HG03354 (cell line): ENCODE results near the gene PRRC2C.
"Not testable (repeated sequence)": the region's sequence is repeated elsewhere in the genome, so short reads cannot be mapped to it uniquely, and the experiment has no call there.

Experiments used
- ATAC-seq: cut with Tn5 transposase; IDR thresholded peaks from one replicate; pipeline ENCODE4 v1.9.1; 2021; ENCODE audit warnings: mild to moderate bottlenecking; ENCODE audit not compliant: unreplicated experiment, poor library complexity, severe bottlenecking

The PRRC2C gene

GRCh38 chr1:171576144-171576543 is 90.8 kb downstream of the PRRC2C start:
- ATAC-seq = no peak

GRCh38 chr1:171581226-171581625 is 95.9 kb downstream of the PRRC2C start:
- no peak for ATAC-seq

- no peak for ATAC-seq
Observed at GRCh38 chr1:171581766-171582165, 96.4 kb downstream of the PRRC2C start.

- ATAC-seq = no peak
Observed at GRCh38 chr1:171582589-171582988, 97.3 kb downstream of the PRRC2C start.

GRCh38 chr1:171583591-171584201 is 98.4 kb downstream of the PRRC2C start:
- no peak for ATAC-seq

GRCh38 chr1:171585715-171586114 is 100.4 kb downstream of the PRRC2C start:
- no peak for ATAC-seq

- ATAC-seq = no peak
Observed at GRCh38 chr1:171588230-171588629, 102.9 kb downstream of the PRRC2C start.

- no peak for ATAC-seq
Observed at GRCh38 chr1:171590022-171590421, 104.7 kb downstream of the PRRC2C start.

- no peak for ATAC-seq
Observed at GRCh38 chr1:171595324-171595723, 110.0 kb downstream of the PRRC2C start.

- no peak for ATAC-seq
Observed at GRCh38 chr1:171596119-171596518, 110.8 kb downstream of the PRRC2C start.

GRCh38 chr1:171596705-171597104 is 111.4 kb downstream of the PRRC2C start:
- ATAC-seq = no peak

GRCh38 chr1:171597203-171597602 is 111.9 kb downstream of the PRRC2C start:
- ATAC-seq = no peak

GRCh38 chr1:171600310-171600709 is 115.0 kb downstream of the PRRC2C start:
- peak; percentile 44 for ATAC-seq

GRCh38 chr1:171600862-171601261 is 115.5 kb downstream of the PRRC2C start:
- peak; percentile 32 for ATAC-seq

GRCh38 chr1:171603042-171603441 is 117.7 kb downstream of the PRRC2C start:
- ATAC-seq = not testable (repeated sequence)

- ATAC-seq = peak; percentile 71
Observed at GRCh38 chr1:171606402-171606941, 121.1 kb downstream of the PRRC2C start.

GRCh38 chr1:171610385-171610784 is 125.1 kb downstream of the PRRC2C start:
- ATAC-seq = peak; percentile 54

- no peak for ATAC-seq
Observed at GRCh38 chr1:171611306-171611705, 126.0 kb downstream of the PRRC2C start.

GRCh38 chr1:171613282-171613681 is 128.0 kb downstream of the PRRC2C start:
- no peak for ATAC-seq

- ATAC-seq = peak; percentile 52
Observed at GRCh38 chr1:171615122-171615906, 130.0 kb downstream of the PRRC2C start.

- ATAC-seq = no peak
Observed at GRCh38 chr1:171616586-171616985, 131.3 kb downstream of the PRRC2C start.
